ENCODE data around the gene B3GNT8. TPM values are rescaled to one million over a fixed set of nuclear protein-coding genes. Genes with fewer than 3 reads are reported as not detected.

Gene B3GNT8
- total and polyA plus RNA-seq, 9 of the 15 experiments (the other 6 are each of a cell fraction or from before 2014, with no cell fraction given) = 0.11 to 2.9 (median 0.65) TPM; not detected in 2

DNA sequence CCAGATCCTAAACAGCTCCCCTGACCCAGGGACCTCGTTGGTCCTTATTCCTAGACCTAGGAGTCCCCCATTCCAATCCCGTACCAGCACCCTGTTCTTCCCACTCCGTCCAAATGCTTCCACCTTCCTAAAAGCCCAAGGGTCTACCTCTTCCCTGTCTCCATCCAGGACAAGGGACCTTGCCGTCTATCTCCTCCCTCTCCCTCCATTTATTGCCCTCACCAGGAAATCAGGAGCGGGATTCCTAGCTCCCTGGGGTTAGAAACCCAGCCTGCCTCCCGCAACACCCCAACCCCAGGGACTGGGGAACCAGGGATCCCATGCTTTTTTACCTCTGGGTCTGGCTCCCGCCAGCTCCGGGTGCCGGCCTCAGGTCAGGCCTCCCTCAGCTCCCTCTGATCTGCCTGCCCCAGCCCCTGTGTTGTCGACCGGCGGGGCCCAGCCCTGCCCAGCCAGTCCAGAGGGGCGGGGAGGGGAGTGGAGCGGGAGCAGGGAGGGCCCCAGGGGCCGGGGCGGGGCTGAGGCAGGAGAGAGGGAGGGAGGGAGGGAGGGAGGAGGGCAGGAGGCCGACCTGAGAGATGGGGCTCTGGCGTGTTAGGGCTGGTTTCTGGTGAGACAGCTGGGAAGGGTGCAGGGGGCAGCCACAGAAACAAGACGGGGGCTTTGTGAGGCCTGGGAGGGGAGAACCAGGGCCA lies at the start of gene B3GNT8 (continued):
- 0 out of 2 replicates have a peak, but pooled peaks have one; percentile 44 for TF ChIP-seq ERF (CRISPR knock-in tag; IDR thresholded peaks at IDR 0.05)
- peak; percentile 81 to 96 for TF ChIP-seq MAZ (CRISPR knock-in tag; conservative IDR thresholded peaks at IDR 0.05 in 1 of 2, IDR thresholded peaks at IDR 0.05 in 1 of 2)
- TF ChIP-seq ZSCAN29 (IDR thresholded peaks at IDR 0.05) = no peak

- peaks cover 0 to 4% of the 10 kb centered on the region in 2 experiments; a peak in 3 of 5 replicates for H3K27me3 ChIP-seq (ENCODE audit: control insufficient read depth in 2 of 2, insufficient read depth in 2 of 2, low read length in 2 of 2)
- H3K4me2 ChIP-seq (ENCODE audit: insufficient read depth, low read length) = no peak overlapping the region
- in situ Hi-C loops (cut with MboI) = no loop called here
- no peak overlapping the region for H3K9ac ChIP-seq (ENCODE audit: insufficient read depth in 1 of 2, low read depth in 2 of 2, low read length in 2 of 2)
- H3K9me1 ChIP-seq (ENCODE audit: control insufficient read depth, insufficient read depth, low read length) = no peaks in the 10 kb centered on the region
- no peaks in the 10 kb centered on the region for H3K36me3 ChIP-seq (ENCODE audit: control insufficient read depth, insufficient read depth, low read length)
- ChIA-PET CTCF (ENCODE audit: low intra/inter-chr PET ratio) (no interaction called here), POLR2A (interaction anchor here (0.5 kb wide), 1 partner anchor 140 kb away, joined by 4 read pairs; no protein-coding TSS in a partner anchor)
- no peak for FAIRE-seq
- H3K79me2 ChIP-seq (ENCODE audit: control insufficient read depth, insufficient read depth, low read length) = no peaks in the 10 kb centered on the region
- no peak overlapping the region for H3K27ac ChIP-seq (ENCODE audit: extremely low read depth, low read depth, low read length)
- intact Hi-C loops (cut with micrococcal nuclease) = no loop called here
- no peak overlapping the region for H2AFZ ChIP-seq (ENCODE audit: low read depth, low read length)
- no peaks in the 10 kb centered on the region for H4K20me1 ChIP-seq (replicated peaks; ENCODE audit: control insufficient read depth, insufficient read depth, low read length)
- ATAC-seq = no peak
- H3K4me3 ChIP-seq = no peak overlapping the region
- peaks cover 0 to 7% of the 10 kb centered on the region in 2 experiments; a peak in 3 of 5 replicates for H3K4me1 ChIP-seq (replicated peaks in 1 of 2; ENCODE audit: control insufficient read depth in 2 of 2, insufficient read depth in 2 of 2, low read length in 2 of 2)
- DNase-seq (ENCODE audit: extremely low read depth in 1 of 4, low spot score in 3 of 4) = no peak
- H3K9me3 ChIP-seq (replicated peaks; ENCODE audit: control insufficient read depth, insufficient read depth, low read depth, low read length) = no peaks in the 10 kb centered on the region
- no TSS peak for BruUV-seq (replicated peaks)
- TF ChIP-seq RBM14 (IDR thresholded peaks at IDR 0.05; ENCODE audit: borderline replicate concordance, insufficient read depth, low read depth, low read length) = no peak
- no peak for TF ChIP-seq CAMTA2 (CRISPR knock-in tag; conservative IDR thresholded peaks at IDR 0.05)
- TF ChIP-seq NCOA2 (IDR thresholded peaks at IDR 0.05; ENCODE audit: partially characterized antibody in 2 of 2) = no peak
- no peak for TF ChIP-seq THRAP3 (IDR thresholded peaks at IDR 0.05; ENCODE audit: borderline replicate concordance)
These were observed 49.4 kb upstream of the B3GNT8 start for GRCh38 chr19:41476583-41476982.

All from K562 (cell line).